Measurements from ENCODE around the gene RFNG.

RFNG gene

DNA sequence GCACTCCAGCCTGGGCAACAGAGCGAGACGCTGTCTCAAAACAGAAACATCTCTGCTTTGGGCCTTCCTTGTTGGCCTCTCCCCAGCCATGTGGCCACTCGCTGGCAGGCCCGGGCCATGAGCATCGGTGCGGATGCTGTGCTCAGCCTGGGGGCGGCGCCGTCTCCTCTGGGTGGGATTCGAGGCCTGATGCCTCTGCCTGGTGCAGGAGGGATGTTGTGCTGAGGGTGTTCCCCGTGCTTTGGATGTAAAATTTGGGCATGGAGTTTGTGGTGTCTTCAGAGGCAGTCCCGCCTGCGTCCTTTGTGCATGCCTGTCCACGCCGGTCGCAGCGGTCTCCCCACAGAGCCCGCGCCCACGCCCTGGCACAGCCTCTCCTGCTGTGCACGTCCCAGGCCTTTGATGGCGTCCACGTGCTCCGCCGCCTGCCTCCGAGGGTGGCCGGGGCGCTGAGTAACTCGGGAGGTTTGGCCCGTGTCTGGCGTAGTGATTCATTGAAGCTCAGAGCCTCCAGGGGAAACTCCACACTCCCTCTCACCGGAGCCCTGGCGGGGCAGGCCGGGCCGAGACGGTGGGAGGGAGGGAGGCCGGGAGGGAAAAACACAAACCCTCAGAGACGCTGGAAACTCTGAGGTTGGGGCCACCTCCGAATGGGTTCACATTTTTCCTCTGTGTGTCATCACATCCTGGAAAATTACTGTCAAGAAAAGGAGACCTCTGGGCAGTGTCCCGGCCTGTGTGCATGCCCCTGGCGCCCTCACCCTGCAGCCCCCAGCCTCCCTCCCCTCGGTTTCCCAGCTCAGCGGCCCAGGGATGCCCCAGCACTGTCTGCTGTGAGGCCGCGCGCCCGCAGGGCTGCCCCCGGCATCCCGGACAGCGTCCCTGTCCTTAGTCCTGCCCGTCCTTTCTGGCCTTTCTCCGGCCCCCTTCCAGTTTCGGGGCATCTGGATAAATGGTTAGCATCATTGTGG lies 47.9 kb downstream of the RFNG start:
- Histone ChIP-seq H3K27ac (ENCODE audit: low read length) (no peak overlapping the region), H3K36me3 (ENCODE audit: insufficient read depth, low read depth, low read length) (no peaks in the 10 kb centered on the region; the same call in 1 of the 2 replicates), H3K4me3 (ENCODE audit: low read length) (no peak overlapping the region), H3K9ac (ENCODE audit: low read depth, low read length) (no peak overlapping the region), H3K4me1 (ENCODE audit: insufficient read depth, low read length) (no peaks in the 10 kb centered on the region), H3K9me3 (ENCODE audit: insufficient read depth, low read depth, low read length) (no peaks in the 10 kb centered on the region), H3K27me3 (ENCODE audit: insufficient read depth, low read length) (no peaks in the 10 kb centered on the region)

GRCh38 chr17:82001571-82002056 lies 50.0 kb downstream of the RFNG start:
- Histone ChIP-seq H3K27me3 (ENCODE audit: insufficient read depth, low read length) (no peaks in the 10 kb centered on the region), H3K9me3 (ENCODE audit: insufficient read depth, low read depth, low read length) (no peaks in the 10 kb centered on the region), H3K36me3 (ENCODE audit: insufficient read depth, low read depth, low read length) (peaks cover 3% of the 10 kb centered on the region; the same call in 1 of the 2 replicates), H3K9ac (ENCODE audit: low read depth, low read length) (no peak overlapping the region), H3K4me1 (ENCODE audit: insufficient read depth, low read length) (no peaks in the 10 kb centered on the region), H3K4me3 (ENCODE audit: low read length) (no peak overlapping the region), H3K27ac (ENCODE audit: low read length) (no peak overlapping the region)

GRCh38 chr17:82000803-82001570 lies 50.6 kb downstream of the RFNG start:
- H3K4me1 ChIP-seq (ENCODE audit: insufficient read depth, low read length), result no peaks in the 10 kb centered on the region
- no peak overlapping the region for H3K4me3 ChIP-seq (ENCODE audit: low read length)
- no peak overlapping the region for H3K27ac ChIP-seq (ENCODE audit: low read length)
- no peaks in the 10 kb centered on the region for H3K9me3 ChIP-seq (ENCODE audit: insufficient read depth, low read depth, low read length)
- peaks cover 3% of the 10 kb centered on the region; the same call in 1 of the 2 replicates for H3K36me3 ChIP-seq (ENCODE audit: insufficient read depth, low read depth, low read length)
- no peaks in the 10 kb centered on the region for H3K27me3 ChIP-seq (ENCODE audit: insufficient read depth, low read length)
- H3K9ac ChIP-seq (ENCODE audit: low read depth, low read length), result no peak overlapping the region

DNA sequence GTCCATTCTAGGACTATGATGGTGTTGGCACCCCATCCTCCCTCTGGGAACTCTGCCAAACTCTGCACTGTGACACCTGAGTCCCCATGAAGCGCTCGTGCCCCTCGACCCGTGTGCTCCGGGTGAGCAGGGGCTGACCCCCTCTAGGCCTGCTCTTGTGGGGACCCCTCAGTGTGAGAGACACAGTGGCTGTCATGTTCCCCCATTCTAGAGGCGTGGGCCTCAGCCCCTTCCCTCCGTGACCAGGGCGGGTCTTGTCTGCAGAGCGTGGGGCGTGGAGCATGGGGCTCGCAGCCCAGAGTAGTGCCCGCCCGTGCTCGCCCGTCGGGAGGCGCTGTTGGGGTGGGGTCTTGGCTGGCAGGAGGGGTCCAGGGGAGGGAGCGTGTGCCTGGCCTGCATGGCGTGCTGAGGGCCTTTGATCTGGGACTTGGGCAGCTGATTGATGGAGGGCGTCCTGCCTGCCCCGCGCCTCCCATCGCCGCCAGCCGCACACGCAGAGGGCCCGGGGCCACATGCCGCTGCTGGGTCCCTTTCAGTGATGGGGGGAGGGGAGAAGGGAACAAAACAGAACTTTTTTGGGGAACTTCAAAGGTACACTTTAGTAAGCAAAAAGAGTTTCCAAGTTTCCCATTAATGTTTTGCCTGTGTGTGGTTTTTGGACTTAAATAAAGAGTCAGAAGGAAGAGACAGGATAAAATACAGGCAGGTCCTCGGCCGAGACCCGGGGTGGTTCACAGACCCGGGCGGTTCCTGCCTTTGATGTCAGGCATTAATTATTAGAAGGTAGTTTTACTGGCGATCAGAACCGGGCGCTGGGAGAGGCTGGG lies 51.4 kb downstream of the RFNG start:
- Histone ChIP-seq H3K4me1 (ENCODE audit: insufficient read depth, low read length) (no peaks in the 10 kb centered on the region), H3K4me3 (ENCODE audit: low read length) (no peak overlapping the region), H3K9ac (ENCODE audit: low read depth, low read length) (no peak overlapping the region), H3K27ac (ENCODE audit: low read length) (no peak overlapping the region), H3K36me3 (ENCODE audit: insufficient read depth, low read depth, low read length) (peaks cover 3% of the 10 kb centered on the region; the same call in 1 of the 2 replicates), H3K9me3 (ENCODE audit: insufficient read depth, low read depth, low read length) (no peaks in the 10 kb centered on the region), H3K27me3 (ENCODE audit: insufficient read depth, low read length) (no peaks in the 10 kb centered on the region)

DNA sequence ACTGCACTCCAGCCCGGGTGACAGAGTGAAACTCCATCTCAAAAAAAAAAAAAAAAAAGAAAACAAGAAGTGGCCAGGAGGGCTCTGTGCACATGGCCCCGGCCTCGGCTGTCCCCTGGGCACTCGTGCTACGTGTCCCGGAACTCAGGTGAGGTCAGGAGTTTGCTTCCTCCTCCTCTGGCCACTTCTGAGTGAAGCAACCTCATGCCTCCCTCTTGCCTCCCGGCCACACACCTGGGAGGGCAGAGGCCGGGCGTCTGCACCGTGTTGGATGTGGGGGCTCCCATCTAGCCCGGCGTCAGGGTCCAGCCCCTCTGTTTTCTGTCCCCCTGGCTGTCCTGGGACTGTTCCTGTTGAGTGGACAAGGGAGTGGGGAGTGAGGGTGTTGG lies 52.0 kb downstream of the RFNG start:
- Histone ChIP-seq H3K4me1 (ENCODE audit: insufficient read depth, low read length) (no peaks in the 10 kb centered on the region), H3K36me3 (ENCODE audit: insufficient read depth, low read depth, low read length) (peaks cover 3% of the 10 kb centered on the region; the same call in 1 of the 2 replicates), H3K27me3 (ENCODE audit: insufficient read depth, low read length) (no peaks in the 10 kb centered on the region), H3K9me3 (ENCODE audit: insufficient read depth, low read depth, low read length) (no peaks in the 10 kb centered on the region), H3K4me3 (ENCODE audit: low read length) (no peak overlapping the region), H3K9ac (ENCODE audit: low read depth, low read length) (no peak overlapping the region), H3K27ac (ENCODE audit: low read length) (no peak overlapping the region)

DNA sequence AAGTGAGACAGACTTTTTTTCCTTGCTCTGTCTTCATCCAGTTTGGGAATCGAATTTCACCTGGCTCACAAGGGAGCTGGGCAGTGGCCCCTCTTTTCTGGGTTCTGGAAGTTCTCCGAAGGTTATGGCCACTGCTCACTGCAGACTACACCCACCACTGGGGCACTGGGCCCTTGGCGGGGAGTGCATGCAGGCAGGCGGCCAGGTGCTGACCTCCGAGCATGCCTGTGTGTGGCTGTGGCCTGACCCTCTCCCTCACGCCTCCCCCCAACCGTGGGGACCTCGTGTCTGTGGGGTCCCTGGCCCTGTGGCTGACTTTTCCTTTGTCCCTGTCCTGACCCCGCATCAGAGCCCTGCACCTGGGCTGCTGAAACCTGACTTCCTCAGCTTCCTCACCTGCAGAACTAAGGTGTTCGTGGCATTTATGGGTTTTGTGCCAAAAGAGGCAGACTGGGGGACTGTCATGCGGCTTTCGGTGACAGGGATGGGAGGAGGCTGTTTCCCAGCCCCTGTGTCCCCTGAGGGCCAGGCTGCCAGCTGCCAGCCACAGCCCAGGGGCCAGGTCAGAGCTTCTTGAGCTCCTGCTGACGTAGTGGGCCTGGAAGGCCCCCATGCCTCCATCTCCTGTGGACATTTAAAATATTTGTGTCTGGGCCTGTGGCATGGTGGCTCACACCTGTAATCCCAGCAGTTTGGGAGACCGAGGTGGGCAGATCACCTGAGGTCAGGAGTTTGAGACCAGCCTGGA lies 52.7 kb downstream of the RFNG start:
- Histone ChIP-seq H3K4me1 (ENCODE audit: insufficient read depth, low read length) (no peaks in the 10 kb centered on the region; the same call in 1 of the 2 replicates), H3K36me3 (ENCODE audit: insufficient read depth, low read depth, low read length) (peaks cover 3% of the 10 kb centered on the region; the same call in 1 of the 2 replicates), H3K9me3 (ENCODE audit: insufficient read depth, low read depth, low read length) (no peaks in the 10 kb centered on the region), H3K27me3 (ENCODE audit: insufficient read depth, low read length) (no peaks in the 10 kb centered on the region), H3K9ac (ENCODE audit: low read depth, low read length) (no peak overlapping the region), H3K4me3 (ENCODE audit: low read length) (no peak overlapping the region), H3K27ac (ENCODE audit: low read length) (no peak overlapping the region)

GRCh38 chr17:81998212-81998611 lies 53.4 kb downstream of the RFNG start:
- Histone ChIP-seq H3K27ac (ENCODE audit: low read length) (no peak overlapping the region), H3K4me1 (ENCODE audit: insufficient read depth, low read length) (no peaks in the 10 kb centered on the region; the same call in 1 of the 2 replicates), H3K4me3 (ENCODE audit: low read length) (no peak overlapping the region)

More at GRCh38 chr17:81998212-81998611, 53.4 kb downstream of the RFNG start:
- Histone ChIP-seq H3K36me3 (ENCODE audit: insufficient read depth, low read depth, low read length) (peaks cover 3% of the 10 kb centered on the region; the same call in 1 of the 2 replicates), H3K9ac (ENCODE audit: low read depth, low read length) (no peak overlapping the region), H3K27me3 (ENCODE audit: insufficient read depth, low read length) (no peaks in the 10 kb centered on the region), H3K9me3 (ENCODE audit: insufficient read depth, low read depth, low read length) (no peaks in the 10 kb centered on the region)
